HG02885 (cell line): ENCODE data around the gene MINDY3.
"Not testable (repeated sequence)": the region's sequence is repeated elsewhere in the genome, so short reads cannot be mapped to it uniquely, and the experiment has no call there.

ENCODE experiments used
- ATAC-seq: cut with Tn5 transposase; IDR thresholded peaks from one replicate; pipeline ENCODE4 v1.9.1; 2021; ENCODE audit warnings: mild to moderate bottlenecking; ENCODE audit not compliant: unreplicated experiment, poor library complexity

Gene MINDY3

GRCh38 chr10:15857107-15857575 is 3.2 kb downstream of the MINDY3 start:
- ATAC-seq: no peak

GRCh38 chr10:15856328-15857015 is 3.8 kb downstream of the MINDY3 start:
- ATAC-seq: no peak

- no peak for ATAC-seq
These were observed 6.5 kb downstream of the MINDY3 start for GRCh38 chr10:15853800-15854199.

- ATAC-seq: no peak
These were observed 8.2 kb downstream of the MINDY3 start for GRCh38 chr10:15852111-15852557.

GRCh38 chr10:15850337-15850978 is 9.8 kb downstream of the MINDY3 start:
- ATAC-seq: not testable (repeated sequence)

GRCh38 chr10:15849316-15849715 is 11.0 kb downstream of the MINDY3 start:
- no peak for ATAC-seq

- no peak for ATAC-seq
These were observed 12.8 kb downstream of the MINDY3 start for GRCh38 chr10:15847481-15847880.

- no peak for ATAC-seq
These were observed 15.8 kb downstream of the MINDY3 start for GRCh38 chr10:15844517-15844916.

GRCh38 chr10:15843695-15844094 is 16.6 kb downstream of the MINDY3 start:
- no peak for ATAC-seq

GRCh38 chr10:15842556-15843169 is 17.6 kb downstream of the MINDY3 start:
- ATAC-seq: no peak

GRCh38 chr10:15841696-15842095 is 18.6 kb downstream of the MINDY3 start:
- no peak for ATAC-seq

GRCh38 chr10:15836807-15837206 is 23.5 kb downstream of the MINDY3 start:
- ATAC-seq: no peak

- no peak for ATAC-seq
These were observed 30.8 kb downstream of the MINDY3 start for GRCh38 chr10:15829495-15829894.

- ATAC-seq: no peak
These were observed 35.8 kb downstream of the MINDY3 start for GRCh38 chr10:15824498-15824897.

GRCh38 chr10:15822131-15822530 is 38.2 kb downstream of the MINDY3 start:
- ATAC-seq: no peak

GRCh38 chr10:15821046-15821683 is 39.1 kb downstream of the MINDY3 start:
- no peak for ATAC-seq

GRCh38 chr10:15817409-15818046 is 42.8 kb downstream of the MINDY3 start:
- no peak for ATAC-seq

- no peak for ATAC-seq
These were observed 44.9 kb downstream of the MINDY3 start for GRCh38 chr10:15815242-15815885.

- no peak for ATAC-seq
These were observed 45.7 kb downstream of the MINDY3 start for GRCh38 chr10:15814565-15814964.

GRCh38 chr10:15813415-15813814 is 46.9 kb downstream of the MINDY3 start:
- no peak for ATAC-seq
